HG03045 (cell line): ENCODE data around the gene BPTF.
"Not testable (repeated sequence)": the region's sequence is repeated elsewhere in the genome, so short reads cannot be mapped to it uniquely, and the experiment has no call there.

Experiments
- ATAC-seq: cut with Tn5 transposase; IDR thresholded peaks from one replicate; pipeline ENCODE4 v1.9.1; 2021; ENCODE audit warnings: mild to moderate bottlenecking, moderate library complexity; ENCODE audit not compliant: unreplicated experiment

Gene BPTF

GRCh38 chr17:67884741-67885140 lies 59.4 kb downstream of the BPTF start:
- no peak for ATAC-seq

- no peak for ATAC-seq
Observed at GRCh38 chr17:67891481-67892119, 66.3 kb downstream of the BPTF start.

DNA sequence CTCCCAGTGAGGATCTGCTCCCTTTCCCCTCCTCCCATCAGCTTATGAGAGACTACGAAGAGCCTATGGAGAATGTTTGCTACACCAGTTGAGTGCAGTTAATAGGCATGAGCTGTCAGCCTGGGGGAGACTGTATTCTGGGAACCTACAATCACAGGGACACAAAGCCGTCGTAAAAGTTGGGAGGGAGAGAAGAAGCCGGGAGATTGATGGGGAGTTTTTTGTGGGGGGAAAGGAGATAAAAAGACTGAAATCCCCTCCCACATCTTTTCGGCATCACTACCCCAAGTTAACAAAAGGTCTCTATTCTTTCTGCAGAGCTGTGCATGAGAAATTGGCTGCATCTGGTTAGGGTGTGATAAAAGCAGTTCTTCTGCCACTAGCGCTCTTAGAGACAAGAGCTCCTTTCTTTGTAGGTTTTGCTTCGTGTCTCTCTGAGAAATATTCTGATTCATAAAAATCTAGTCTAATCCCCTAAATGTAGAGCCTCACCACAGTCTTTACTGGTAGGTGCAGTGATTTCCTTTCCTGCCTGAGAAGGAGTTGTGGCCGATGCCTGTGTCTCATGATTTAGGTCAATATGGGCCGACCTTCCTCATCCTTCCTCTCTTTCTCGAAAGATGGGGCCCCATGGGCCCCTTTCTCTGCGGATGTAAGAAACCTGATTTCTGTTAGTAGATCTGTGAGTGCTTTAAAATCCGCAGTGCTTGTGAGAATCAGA lies 77.4 kb downstream of the BPTF start:
- no peak for ATAC-seq

- ATAC-seq, result not testable (repeated sequence)
Observed at GRCh38 chr17:67905298-67905697, 80.0 kb downstream of the BPTF start.

DNA sequence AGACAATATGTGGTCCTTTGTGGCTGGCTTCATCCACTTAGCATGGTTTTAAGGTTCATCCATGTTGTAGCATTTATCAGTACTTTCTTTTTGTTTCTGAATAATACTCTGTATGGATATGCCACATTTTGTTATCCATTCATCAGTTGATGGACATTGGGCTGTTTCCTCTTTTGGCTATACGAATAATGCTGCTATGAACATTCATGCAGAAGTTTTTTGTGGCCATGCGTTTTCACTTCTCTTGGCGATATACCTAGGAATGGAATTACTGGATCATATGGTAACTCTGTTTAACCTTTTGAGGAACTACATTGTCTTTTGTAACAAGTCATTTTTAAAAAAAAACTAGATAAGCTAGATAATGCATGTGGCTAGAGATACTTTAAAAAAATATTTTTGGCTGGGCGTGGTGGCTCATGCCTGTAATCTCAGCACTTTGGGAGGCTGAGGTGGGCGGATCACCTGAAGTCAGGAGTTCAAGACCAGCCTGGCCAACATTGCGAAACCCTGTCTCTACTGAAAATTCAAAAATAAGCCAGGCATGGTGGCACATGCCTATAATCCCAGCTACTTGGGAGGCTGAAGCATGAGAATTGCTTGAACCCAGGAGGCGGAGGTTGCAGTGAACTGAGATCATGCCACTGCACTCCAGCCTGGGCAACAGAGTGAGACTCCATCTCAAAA lies 85.0 kb downstream of the BPTF start:
- not testable (repeated sequence) for ATAC-seq

DNA sequence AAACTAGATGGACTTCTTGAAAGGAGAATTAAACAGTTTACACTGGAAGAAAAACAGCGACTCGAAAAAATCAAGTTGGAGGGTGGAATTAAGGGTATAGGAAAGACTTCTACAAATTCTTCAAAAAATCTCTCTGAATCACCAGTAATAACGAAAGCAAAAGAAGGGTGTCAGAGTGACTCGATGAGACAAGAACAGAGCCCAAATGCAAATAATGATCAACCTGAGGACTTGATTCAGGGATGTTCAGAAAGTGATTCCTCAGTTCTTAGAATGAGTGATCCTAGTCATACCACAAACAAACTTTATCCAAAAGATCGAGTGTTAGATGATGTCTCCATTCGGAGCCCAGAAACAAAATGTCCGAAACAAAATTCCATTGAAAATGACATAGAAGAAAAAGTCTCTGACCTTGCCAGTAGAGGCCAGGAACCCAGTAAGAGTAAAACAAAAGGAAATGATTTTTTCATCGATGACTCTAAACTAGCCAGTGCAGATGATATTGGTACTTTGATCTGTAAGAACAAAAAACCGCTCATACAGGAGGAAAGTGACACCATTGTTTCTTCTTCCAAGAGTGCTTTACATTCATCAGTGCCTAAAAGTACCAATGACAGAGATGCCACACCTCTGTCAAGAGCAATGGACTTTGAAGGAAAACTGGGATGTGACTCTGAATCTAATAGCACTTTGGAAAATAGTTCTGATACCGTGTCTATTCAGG lies 85.9 kb downstream of the BPTF start:
- no peak for ATAC-seq

GRCh38 chr17:67912088-67912487 lies 86.8 kb downstream of the BPTF start:
- ATAC-seq, result no peak

- ATAC-seq, result no peak
Observed at GRCh38 chr17:67912656-67913055, 87.4 kb downstream of the BPTF start.

DNA sequence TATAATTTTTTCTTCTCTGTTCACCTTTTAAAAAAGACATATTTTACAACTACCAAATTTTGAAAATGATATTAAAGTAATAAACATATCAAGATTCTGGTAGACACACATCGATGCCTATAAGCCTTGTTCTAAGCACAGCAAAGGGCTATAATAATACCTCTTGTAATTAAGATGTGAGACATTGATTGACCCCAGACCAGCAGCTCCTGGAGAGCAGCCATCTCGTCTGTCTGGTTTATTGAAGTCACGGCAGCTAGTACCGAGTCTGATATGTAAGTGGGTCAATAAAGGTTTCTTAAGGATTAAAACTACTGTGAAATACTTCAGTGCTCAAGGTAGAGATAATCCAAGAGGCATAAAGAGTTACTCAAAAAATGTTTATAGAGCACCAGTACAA lies 94.9 kb downstream of the BPTF start:
- no peak for ATAC-seq

- ATAC-seq, result no peak
Observed at GRCh38 chr17:67922503-67922902, 97.2 kb downstream of the BPTF start.

- ATAC-seq, result not testable (repeated sequence)
Observed at GRCh38 chr17:67928842-67929241, 103.5 kb downstream of the BPTF start.

DNA sequence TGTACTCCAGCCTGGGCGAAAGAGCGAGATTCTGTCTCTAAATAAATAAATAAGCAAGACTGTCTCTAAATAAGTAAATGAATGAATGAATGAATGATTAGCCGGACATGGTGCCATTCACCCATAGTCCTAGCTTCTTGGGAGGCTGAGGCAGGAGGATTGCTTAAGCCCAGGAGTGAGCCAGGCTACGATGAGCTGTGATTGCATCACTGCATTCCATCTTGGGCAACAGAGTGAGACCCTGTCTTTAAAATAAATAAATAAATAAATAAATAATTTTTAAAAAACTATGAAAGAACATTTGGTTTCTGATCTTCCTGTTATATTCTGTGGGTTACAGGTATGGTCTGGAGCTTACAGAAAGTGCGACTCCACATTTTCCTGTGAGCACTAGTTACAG lies 105.9 kb downstream of the BPTF start:
- ATAC-seq, result no peak

GRCh38 chr17:67942810-67943209 lies 117.5 kb downstream of the BPTF start:
- no peak for ATAC-seq

DNA sequence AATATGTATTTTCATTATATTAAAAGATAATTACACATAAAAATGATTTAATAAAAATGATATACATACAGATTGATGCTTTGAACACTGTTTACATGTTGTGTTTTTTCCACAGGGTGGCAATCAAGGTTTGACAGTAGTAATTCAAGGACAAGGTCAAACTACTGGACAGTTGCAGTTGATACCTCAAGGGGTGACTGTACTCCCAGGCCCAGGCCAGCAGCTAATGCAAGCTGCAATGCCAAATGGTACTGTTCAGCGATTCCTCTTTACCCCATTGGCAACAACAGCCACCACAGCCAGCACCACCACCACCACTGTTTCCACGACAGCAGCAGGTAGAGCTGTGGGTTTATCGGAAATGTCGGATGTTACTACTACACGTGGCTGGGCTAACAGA lies 118.7 kb downstream of the BPTF start:
- no peak for ATAC-seq

DNA sequence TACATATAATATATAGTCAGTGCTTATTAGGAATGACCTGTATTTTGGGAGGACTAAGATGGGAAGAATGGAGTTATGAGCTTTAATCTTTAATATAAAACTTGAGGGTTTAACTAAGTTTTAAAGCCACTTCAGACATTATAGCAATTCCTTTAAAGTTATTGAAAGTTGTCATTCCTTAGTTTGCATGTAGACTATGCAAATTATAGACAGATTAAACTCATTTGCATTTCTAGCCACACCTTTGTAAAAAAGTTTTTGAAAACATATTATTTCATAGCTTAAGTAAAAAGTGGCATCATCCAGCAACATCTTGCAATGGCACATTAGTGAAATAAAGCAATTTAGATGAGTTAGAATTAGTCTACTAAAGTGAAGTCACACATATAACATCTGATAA lies 121.2 kb downstream of the BPTF start:
- no peak for ATAC-seq

DNA sequence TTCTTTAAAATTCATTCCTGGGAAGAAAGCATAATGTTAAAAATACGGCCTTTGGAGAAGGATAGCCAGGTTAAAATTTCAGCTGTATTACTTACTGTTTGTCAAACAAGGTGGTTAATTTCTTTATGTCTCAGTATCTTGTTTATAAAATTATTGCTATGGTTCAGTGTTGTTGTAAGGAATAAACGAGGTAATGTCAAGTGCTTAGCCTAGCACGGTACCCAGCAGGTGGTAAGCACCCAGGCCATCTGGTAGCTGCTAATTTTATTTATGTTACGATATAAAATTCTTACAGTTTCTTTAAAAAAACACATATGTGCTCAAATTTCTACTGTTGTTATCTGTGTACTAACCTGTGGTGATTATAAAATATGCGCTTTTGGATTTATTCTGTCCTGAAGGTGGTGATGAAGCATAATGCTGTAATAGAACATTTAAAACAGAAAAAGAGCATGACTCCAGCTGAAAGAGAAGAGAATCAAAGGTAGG lies 122.1 kb downstream of the BPTF start:
- no peak for ATAC-seq

GRCh38 chr17:67950945-67951344 lies 125.6 kb downstream of the BPTF start:
- no peak for ATAC-seq

DNA sequence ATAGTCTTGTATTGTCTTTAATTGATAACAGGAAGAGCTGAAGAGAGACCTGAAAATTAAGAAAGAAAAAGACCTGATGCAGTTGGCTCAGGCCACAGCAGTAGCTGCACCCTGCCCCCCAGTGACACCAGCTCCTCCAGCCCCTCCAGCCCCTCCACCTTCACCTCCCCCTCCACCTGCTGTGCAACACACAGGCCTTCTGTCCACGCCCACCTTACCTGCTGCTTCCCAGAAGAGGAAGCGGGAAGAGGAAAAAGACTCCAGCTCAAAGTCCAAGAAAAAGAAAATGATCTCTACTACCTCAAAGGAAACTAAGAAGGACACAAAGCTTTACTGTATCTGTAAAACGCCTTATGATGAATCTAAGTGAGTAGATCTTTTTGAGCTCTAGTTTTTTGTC lies 134.2 kb downstream of the BPTF start:
- ATAC-seq, result no peak

DNA sequence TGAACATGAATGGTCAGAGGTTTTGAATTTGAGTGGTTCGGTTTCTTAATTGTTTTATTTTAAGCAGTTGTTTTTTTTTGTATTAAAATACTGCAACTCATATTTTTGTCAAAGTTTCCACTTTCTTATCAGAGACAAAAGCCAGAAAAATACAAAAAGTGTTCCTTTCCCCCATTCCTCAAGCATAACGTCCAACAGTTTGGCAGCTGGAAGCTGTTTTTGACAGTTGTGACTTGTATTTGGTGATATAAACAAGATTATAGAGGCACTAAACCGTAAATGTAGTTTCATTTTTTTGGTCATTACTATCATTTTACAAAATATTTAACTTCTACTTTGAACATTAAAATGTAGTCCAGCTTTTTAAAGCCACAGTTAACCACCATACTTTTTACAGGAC lies 135.0 kb downstream of the BPTF start:
- not testable (repeated sequence) for ATAC-seq

GRCh38 chr17:67962156-67962555 lies 136.9 kb downstream of the BPTF start:
- ATAC-seq, result not testable (repeated sequence)

DNA sequence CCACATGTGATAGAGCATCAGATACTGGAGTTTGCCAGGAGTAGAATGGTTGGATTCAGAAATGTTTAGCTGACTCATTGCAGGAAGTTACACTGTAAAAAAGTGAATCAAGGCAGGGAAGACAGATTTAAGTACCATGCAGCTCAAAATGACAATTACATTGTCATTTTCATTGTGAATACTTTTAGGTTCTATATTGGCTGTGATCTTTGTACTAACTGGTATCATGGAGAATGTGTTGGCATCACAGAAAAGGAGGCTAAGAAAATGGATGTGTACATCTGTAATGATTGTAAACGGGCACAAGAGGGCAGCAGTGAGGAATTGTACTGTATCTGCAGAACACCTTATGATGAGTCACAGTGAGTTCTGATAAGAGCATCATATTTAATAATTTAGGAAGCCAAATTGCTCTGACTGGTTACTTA lies 137.9 kb downstream of the BPTF start:
- ATAC-seq, result not testable (repeated sequence)
